Caco-2 (cell line): ENCODE measurements around the gene HS1BP3. TPM values are rescaled to one million over a fixed set of nuclear protein-coding genes. Genes with fewer than 3 reads are reported as not detected.

Source experiments
- BruUV-seq: library from RNA; stranded (reverse); fragments of 400-500 nt; replicated peaks from 2 replicates; lab custom pipeline; 2021; lab: Mats Ljungman, UMichigan
- CTCF ChIA-PET: fragments of 300-600 bp; sonication (Branson Sonifier 250); formaldehyde crosslinking; loops from one replicate; lab custom pipeline; 2022; ENCODE audit warnings: antibody characterized with exemption; lab: Charles Lee
- POLR2A ChIA-PET: fragments of 300-600 bp; sonication (Branson Sonifier 250); formaldehyde crosslinking; loops from one replicate; lab custom pipeline; 2022; ENCODE audit warnings: antibody characterized with exemption; lab: Charles Lee
- DNase-seq, 2 experiments: peaks; one replicate each; pipeline versions ENCODE4 v3.0.0 to v3.0.0-alpha.2; 2020 to 2022
- H3K27me3 ChIP-seq: replicated peaks from 2 replicates; pipeline ENCODE4 v1.6.0; 2011; ENCODE audit warnings: low read length; ENCODE audit not compliant: control insufficient read depth, insufficient read depth
- H3K36me3 ChIP-seq: 2 replicates; pipeline ENCODE4 v1.5.1; 2011; ENCODE audit warnings: low read length; ENCODE audit not compliant: control insufficient read depth, insufficient read depth
- H3K4me1 ChIP-seq: fragments of 250-450 bp; sonication (Bioruptor Pico); 2 replicates; pipeline ENCODE4 v1.5.1; 2020; ENCODE audit warnings: mild to moderate bottlenecking
- H3K4me3 ChIP-seq: 2 replicates; pipeline ENCODE4 v1.5.1; 2011; ENCODE audit warnings: low read depth, mild to moderate bottlenecking, control low read depth, low read length
- H3K9me3 ChIP-seq: fragments of 250-450 bp; sonication (Bioruptor Pico); 2 replicates; pipeline ENCODE4 v1.5.1; 2020; ENCODE audit warnings: mild to moderate bottlenecking, moderate library complexity
- H3K27ac Mint-ChIP-seq: one replicate; pipeline ENCODE4 v1.8.0; 2022; ENCODE audit warnings: mixed read lengths; ENCODE audit not compliant: unreplicated experiment
- H3K27me3 Mint-ChIP-seq: one replicate; pipeline ENCODE4 v1.8.0; 2022; ENCODE audit warnings: mixed read lengths; ENCODE audit not compliant: insufficient read depth, unreplicated experiment
- H3K36me3 Mint-ChIP-seq: one replicate; pipeline ENCODE4 v1.8.0; 2022; ENCODE audit warnings: mild to moderate bottlenecking, mixed read lengths; ENCODE audit not compliant: insufficient read depth, unreplicated experiment
- H3K4me1 Mint-ChIP-seq: one replicate; pipeline ENCODE4 v1.8.0; 2022; ENCODE audit warnings: low read depth, mixed read lengths; ENCODE audit not compliant: unreplicated experiment
- H3K4me3 Mint-ChIP-seq: one replicate; pipeline ENCODE4 v1.8.0; 2022; ENCODE audit warnings: mild to moderate bottlenecking, moderate library complexity, mixed read lengths; ENCODE audit not compliant: unreplicated experiment
- H3K9me3 Mint-ChIP-seq: one replicate; pipeline ENCODE4 v1.8.0; 2022; ENCODE audit warnings: mixed read lengths; ENCODE audit not compliant: unreplicated experiment
- CTCF ChIP-seq, 2 experiments: fragments of 200-600 bp in 1 of 2; IDR thresholded peaks; 1 replicate in 1 of 2; 2 replicates in 1 of 2; pipeline versions ENCODE4 v1.5.1 to v1.8.0; 2011 to 2022; ENCODE audit warnings: antibody characterized with exemption in 1 of 2, control low read depth in 1 of 2, inconsistent platforms in 1 of 2, low read depth in 1 of 2, low read length in 1 of 2, mild to moderate bottlenecking in 1 of 2, moderate library complexity in 1 of 2; ENCODE audit not compliant: insufficient read depth in 1 of 2, severe bottlenecking in 1 of 2, unreplicated experiment in 1 of 2
- intact Hi-C: fragments of 100-400 bp; cut with micrococcal nuclease; formaldehyde crosslinking; loops from one replicate; pipeline ENCODE4 v1.10.0; 2022; ENCODE audit not compliant: unreplicated experiment
- total RNA-seq: library from RNA; stranded (reverse); gene quantifications from 2 replicates; pipeline ENCODE4 v1.2.3, GENCODE V29; 2022

Gene HS1BP3
- total RNA-seq, 1 experiment from 2014 or later, result 31.1 TPM

GRCh38 chr2:20687260-20687832, 36.4 kb upstream of the HS1BP3 start:
- H3K4me1 ChIP-seq, result no peaks in the 10 kb centered on the region
- Mint-ChIP-seq H3K4me3 (no peak overlapping the region), H3K27me3 (no peaks in the 10 kb centered on the region), H3K36me3 (peaks cover 40% of the 10 kb centered on the region), H3K9me3 (no peaks in the 10 kb centered on the region), H3K27ac (no peak overlapping the region), H3K4me1 (no peaks in the 10 kb centered on the region)
- peaks cover 2% of the 10 kb centered on the region; the same call in 1 of the 2 replicates for H3K36me3 ChIP-seq
- no peak overlapping the region for H3K4me3 ChIP-seq
- ChIA-PET CTCF (no interaction called here), POLR2A (interaction anchor here (0.6 kb wide), 1 partner anchor 309 kb away, joined by 3 read pairs; no protein-coding TSS in a partner anchor)
- TF ChIP-seq CTCF (IDR thresholded peaks at IDR 0.05; ENCODE audit: insufficient read depth in 1 of 2, low read depth in 1 of 2, low read length in 1 of 2, severe bottlenecking in 1 of 2, unreplicated experiment in 1 of 2), result no peak
- no peaks in the 10 kb centered on the region for H3K27me3 ChIP-seq
- no peaks in the 10 kb centered on the region for H3K9me3 ChIP-seq
- no peak for DNase-seq
- no TSS peak for BruUV-seq
- intact Hi-C loops, result no loop called here

GRCh38 chr2:20684581-20685063, 33.7 kb upstream of the HS1BP3 start:
- Mint-ChIP-seq H3K27ac (no peak overlapping the region), H3K36me3 (peaks cover 49% of the 10 kb centered on the region), H3K4me3 (no peak overlapping the region), H3K9me3 (no peaks in the 10 kb centered on the region), H3K4me1 (no peaks in the 10 kb centered on the region), H3K27me3 (no peaks in the 10 kb centered on the region)
- intact Hi-C loops, result no loop called here
- BruUV-seq, result no TSS peak
- Histone ChIP-seq H3K4me1 (no peaks in the 10 kb centered on the region), H3K9me3 (no peaks in the 10 kb centered on the region), H3K36me3 (peaks cover 4% of the 10 kb centered on the region; the same call in 1 of the 2 replicates), H3K4me3 (no peak overlapping the region), H3K27me3 (no peaks in the 10 kb centered on the region)
- ChIA-PET CTCF (interaction anchor here (0.7 to 2.3 kb wide), 3 partner anchors 8 to 279 kb away, joined by 3 to 13 read pairs (median 5); no protein-coding TSS in a partner anchor), POLR2A (no interaction called here)
- DNase-seq, result no peak
- TF ChIP-seq CTCF (IDR thresholded peaks at IDR 0.05; ENCODE audit: insufficient read depth in 1 of 2, low read depth in 1 of 2, low read length in 1 of 2, severe bottlenecking in 1 of 2, unreplicated experiment in 1 of 2), result no peak

GRCh38 chr2:20682167-20682920, 31.4 kb upstream of the HS1BP3 start:
- peak; percentile 53 to 82 for TF ChIP-seq CTCF (IDR thresholded peaks at IDR 0.05; ENCODE audit: insufficient read depth in 1 of 2, low read depth in 1 of 2, low read length in 1 of 2, severe bottlenecking in 1 of 2, unreplicated experiment in 1 of 2)
- no peaks in the 10 kb centered on the region for H3K27me3 ChIP-seq
- H3K36me3 ChIP-seq, result 0 out of 2 replicates have a peak, but pooled peaks cover 2% of the 10 kb centered on the region
- no peaks in the 10 kb centered on the region for H3K9me3 ChIP-seq
- Mint-ChIP-seq H3K36me3 (peaks cover 31% of the 10 kb centered on the region), H3K9me3 (no peaks in the 10 kb centered on the region), H3K27me3 (no peaks in the 10 kb centered on the region), H3K4me1 (no peaks in the 10 kb centered on the region), H3K4me3 (no peak overlapping the region), H3K27ac (no peak overlapping the region)
- intact Hi-C loops, result loop anchor here (1.0 kb wide), 3 partner anchors 46 to 281 kb away; no protein-coding TSS in a partner anchor
- no peak overlapping the region for H3K4me3 ChIP-seq
- no TSS peak for BruUV-seq
- ChIA-PET CTCF (no interaction called here), POLR2A (no interaction called here)
- DNase-seq, result peak in 1 of 2 experiments; percentile 58
- H3K4me1 ChIP-seq, result no peaks in the 10 kb centered on the region
